Measurements from ENCODE around the gene SPACA6.

The SPACA6 gene

DNA sequence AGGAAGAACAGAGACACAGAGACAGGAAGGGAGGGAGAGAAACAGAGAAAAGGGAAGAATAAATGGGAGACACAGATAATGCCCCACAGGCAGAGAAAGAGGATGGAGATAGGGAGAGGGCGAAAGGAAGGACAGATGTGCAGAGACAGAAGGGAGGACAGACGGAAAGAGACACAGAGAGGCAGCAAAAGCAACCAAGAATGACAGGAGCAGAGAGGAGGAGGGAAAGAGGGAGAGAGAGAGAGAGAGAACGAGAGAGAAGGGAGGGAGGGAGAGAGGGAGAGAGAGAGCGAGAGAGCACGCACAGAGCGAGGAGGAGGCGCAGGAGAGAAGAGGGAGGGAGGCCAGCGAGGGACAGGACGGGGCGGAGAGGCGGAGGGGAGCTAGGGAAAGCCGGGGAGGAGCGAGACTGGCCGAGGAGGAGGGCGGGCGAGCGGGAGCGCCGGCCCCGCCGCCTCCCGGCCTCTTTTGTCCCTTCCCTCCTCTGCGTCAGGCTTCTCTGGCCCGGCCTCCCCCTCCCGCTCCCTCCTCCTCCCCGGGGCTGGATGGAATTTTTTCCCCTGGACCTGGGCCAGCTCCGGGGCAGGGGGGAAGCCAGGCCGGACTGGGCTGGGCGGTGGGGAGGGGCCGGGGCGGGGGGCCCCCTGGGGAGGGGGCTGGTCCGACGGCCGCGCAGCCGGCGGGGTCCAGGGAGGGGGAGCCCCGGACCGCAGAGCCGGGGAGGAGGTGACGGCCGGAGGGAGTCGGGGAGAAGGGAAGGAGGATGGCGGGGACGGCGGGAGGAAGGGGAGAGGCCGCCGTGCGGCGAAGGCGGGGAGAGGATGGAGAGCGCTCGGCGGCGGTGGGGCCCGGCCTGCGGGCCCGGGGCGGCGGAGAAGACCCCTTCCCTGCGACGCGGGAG, 4.2 kb upstream of the SPACA6 start:
- DNase-seq (ENCODE audit: extremely low read depth in 1 of 2, low read depth in 1 of 2), result no peak

DNA sequence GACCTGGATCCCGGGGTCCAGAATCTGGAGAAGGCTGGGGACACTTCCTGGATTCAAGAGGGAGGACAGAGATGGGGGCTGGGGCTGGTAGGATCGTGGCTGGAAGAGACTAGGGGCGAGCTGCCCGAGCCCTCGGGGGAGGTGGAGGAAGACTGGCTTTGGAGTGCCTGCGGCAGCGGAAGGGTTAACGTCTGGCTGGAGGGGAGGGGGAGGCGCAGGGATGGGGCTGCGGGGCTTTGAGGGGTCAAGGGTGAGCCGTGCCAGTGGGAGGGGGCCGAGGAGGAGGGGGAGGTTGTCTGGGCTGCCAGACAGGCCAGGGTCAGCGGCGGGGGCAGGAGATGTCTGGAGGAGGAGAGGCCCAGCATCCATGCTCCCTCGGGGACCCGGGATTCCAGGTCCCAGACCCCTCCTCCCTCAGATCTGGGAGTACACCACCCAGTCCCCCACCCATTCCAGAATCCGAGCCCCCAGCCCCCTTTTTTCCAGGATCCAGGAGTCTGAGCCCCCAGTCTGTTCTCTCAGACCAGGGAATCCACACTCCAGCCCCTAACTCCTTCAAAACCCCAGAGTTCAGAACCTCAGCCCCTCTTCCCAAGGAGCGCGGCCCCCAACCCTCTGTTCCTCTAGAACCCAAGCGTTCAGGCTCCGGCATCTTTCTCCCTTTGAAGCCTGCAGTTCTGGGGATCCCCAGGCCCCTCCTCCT, 3.2 kb upstream of the SPACA6 start:
- no peak for DNase-seq (ENCODE audit: extremely low read depth in 1 of 2, low read depth in 1 of 2)

DNA sequence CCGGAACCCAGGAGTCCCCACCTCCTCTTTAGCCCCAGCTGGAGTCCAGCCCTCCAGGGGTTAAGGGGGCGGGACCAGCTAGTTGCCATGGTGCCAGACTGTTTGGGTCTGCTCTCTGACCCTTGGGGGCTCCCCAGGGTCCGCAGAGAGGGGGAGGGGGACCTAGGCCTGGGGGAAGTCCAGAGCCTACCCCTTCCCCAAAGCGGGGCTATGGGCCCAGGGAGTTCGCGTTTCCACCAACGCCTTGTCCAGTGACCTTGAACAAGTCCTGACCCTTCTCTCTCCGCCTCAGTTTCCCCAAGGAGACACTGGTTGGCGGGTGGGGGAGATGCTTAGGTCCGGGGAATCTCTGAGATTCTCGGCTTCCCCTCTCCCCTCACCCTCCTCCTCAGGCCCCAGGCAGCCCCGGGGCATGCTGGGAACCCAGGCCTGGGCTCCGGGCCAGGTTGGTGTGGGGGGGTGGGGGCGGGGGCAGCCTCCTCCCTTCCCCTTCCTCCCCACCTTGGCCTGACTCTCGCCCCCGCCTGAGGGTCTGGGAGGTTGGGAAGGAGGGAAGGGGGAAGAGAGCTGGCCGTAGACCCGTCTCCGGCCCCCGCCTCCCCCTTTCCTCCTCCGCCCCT, 2.6 kb upstream of the SPACA6 start:
- DNase-seq (ENCODE audit: extremely low read depth in 1 of 2, low read depth in 1 of 2), result peak in 1 of 2 donors; percentile 58

DNA sequence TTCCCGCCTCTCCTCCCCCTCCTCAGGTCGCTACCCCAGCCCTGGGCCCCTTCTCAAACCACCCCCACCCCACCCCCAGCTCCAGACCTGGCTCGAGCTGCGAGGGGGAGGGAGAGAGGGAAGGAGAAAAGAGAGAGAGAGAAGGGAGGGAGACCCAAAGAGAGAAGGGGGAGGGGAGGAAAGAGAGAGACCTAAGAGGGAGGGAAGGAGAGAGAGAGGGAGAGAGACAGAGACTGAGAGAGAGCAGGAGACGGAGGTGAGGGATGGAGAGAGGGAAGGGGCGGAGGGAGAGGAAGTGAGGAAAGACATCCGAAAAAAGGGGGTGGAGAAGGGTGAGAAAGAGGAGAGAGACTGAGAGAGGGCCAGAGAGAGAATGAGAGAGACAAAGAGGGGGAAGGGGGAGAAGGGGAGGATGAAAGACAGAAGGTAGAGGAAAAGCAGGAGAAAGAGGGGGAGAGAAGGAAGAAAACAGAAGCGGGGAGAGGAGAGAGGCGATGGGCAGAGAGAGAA, 2.0 kb upstream of the SPACA6 start:
- no peak for DNase-seq (ENCODE audit: extremely low read depth in 1 of 2, low read depth in 1 of 2)

DNA sequence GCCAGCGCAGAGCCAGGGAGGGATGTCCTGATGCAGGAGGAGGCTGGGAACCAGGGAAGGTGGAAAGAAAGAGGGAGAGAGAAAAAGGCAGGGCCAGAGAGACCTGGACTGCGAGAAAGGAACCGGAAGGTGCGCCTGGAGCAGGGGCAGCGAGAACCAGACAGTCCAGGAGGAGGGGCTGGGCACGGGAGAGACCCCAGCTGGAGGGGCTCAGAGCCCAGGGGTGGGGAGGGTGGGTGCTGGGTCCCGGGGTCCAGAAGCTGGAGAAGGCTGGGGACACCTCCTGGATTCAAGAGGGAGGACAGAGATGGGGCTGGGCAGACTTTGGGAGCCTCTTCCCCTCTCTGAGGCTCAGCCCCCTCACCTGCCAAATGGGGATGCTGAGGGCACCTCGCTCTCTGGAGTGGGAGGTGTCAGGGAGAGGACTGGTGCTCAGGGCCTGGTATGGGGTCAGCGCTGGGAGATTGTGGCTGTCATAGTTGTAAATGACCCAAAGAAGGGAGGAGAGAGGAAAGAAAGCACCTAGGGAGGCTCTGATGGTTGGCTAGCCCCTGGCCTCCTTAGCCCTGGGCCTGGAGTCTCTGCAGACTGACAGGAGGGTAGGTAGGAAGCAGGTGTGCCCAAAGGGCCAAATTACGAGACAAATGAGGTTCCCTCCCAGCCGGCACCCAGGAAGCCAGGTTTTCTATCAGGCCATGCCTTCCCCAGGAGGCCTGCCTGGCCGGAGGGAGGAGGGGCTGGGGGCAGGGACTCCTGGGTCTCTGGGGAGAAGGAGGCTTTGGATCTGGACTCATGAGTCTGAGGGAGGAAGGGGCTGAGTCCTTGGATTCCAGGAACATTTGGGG, 1.3 kb upstream of the SPACA6 start:
- DNase-seq (ENCODE audit: extremely low read depth in 1 of 2, low read depth in 1 of 2), result no peak

DNA sequence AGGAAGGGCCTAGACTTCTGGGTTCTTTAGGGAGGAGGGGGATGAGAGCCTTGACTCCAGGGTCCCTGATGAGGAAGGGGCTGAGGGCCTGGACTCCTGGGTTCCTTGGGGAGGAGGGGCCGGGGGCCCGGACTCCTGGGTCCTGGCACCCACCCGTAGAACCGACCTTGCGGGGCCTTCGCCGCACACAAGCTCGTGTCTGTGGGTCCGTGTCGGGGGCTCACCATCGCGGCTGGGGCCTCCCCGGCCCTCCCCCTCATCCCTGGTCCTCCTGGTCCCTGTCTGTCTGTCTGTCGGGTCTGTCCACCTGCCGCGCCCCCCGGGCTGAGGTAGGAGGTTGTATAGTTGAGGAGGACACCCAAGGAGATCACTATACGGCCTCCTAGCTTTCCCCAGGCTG, 662 bp upstream of the SPACA6 start:
- no peak for DNase-seq (ENCODE audit: extremely low read depth in 1 of 2, low read depth in 1 of 2)

DNA sequence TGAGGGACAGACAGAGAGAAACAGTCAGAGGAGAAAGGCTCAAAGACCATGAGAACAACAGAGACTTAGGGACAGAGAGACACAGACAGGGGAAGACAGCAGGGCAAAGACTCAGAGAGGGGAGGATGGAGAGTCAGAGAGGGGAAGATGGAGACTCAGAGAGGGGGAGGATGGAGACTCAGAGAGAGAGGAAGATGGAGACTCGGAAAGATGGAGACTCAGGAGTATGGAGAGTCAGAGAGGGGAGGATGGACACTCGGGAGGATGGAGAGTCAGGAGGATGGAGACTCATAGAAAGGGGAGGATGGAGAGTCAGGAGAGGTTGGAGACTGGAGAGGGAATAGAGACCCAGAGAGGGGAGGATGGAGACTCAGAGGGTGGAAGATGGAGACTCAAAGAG, 689 bp downstream of the SPACA6 start:
- DNase-seq (ENCODE audit: extremely low read depth in 1 of 2, low read depth in 1 of 2), result no peak

DNA sequence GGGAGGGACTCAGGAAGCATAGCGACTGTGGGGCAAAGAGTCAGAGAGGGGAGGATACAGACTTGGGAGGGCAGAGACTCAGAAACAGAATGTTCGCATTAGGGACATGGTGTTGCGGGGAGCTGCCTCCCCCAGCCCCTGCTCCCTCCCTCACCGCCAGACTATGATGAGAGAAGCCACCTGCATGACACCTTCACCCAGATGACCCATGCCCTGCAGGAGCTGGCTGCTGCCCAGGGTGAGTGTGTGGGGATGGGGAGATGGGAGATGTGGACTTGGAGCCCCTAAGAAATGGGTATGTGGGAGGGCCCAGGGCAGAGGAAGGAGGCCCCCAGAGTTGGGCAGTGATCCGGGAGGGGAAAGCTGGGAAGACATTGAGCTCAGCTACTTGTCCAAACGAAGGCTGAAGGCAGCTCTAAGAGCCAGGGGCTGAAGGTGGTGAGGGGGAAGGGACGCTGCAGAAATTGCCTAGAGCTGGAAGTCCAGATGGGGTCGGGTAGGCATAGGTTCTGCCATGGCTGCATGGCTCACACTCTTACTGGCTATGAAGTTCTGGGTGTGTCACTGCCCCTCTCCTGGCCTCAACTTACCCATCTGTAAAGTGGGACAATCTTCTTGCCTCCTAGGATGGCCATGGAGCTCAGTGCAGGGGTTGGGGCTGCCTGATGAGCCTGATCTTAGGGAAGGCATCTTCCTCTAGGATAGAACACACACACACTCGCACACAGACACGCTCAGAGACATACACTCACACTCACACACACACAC, 1.4 kb downstream of the SPACA6 start:
- DNase-seq (ENCODE audit: extremely low read depth in 1 of 2, low read depth in 1 of 2), result no peak

DNA sequence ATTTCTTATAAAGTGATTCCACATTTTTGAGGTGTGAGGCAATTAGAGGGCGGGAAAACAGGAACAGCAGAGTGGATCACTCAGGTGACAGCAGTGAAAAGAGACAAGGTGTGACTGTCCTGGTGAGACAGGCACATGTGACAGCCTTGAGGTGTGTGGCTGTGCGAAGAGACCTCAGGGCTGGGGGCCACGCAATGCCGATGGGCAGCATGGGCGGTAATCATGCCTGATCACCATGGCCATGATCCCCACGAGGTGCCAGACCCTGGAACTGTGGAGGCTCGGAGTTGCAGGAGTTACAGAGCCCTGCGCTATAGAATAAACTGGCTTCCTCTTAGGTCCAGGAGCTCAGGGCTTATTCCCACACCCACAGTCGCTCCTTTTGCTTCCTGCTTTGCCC, 2.0 kb downstream of the SPACA6 start:
- no peak for DNase-seq (ENCODE audit: extremely low read depth in 1 of 2, low read depth in 1 of 2)

DNA sequence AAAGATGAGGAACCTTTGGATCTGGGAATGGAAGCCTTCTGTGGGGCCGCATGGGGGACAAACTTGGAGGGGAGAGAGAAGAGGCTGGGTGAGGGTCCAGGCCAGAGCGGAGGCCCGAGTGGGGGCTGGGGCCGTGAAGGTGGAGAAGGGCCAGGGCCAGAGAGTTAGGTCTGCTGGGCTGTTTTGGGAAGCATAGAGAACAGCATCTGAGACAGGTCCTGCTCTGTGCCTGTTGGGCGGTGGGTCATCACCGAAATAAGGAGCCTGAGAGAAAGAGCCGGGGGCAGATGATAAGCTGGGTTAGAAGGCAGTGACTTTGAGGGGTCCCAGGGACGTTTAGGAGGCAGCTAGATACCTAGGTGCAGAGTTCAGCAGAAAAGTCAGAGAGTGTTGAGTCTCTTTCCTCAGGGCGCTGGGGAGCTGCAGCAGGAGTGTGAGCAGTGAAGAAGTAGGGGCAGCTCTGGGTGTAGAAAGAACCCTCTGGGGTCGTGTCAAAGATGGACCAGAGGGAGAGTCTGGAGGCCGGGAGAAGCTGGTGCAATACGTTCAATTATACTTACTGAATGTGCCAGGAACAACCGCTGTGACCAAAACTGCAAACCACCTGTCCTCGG, 2.7 kb downstream of the SPACA6 start:
- DNase-seq (ENCODE audit: extremely low read depth in 1 of 2, low read depth in 1 of 2), result no peak

DNA sequence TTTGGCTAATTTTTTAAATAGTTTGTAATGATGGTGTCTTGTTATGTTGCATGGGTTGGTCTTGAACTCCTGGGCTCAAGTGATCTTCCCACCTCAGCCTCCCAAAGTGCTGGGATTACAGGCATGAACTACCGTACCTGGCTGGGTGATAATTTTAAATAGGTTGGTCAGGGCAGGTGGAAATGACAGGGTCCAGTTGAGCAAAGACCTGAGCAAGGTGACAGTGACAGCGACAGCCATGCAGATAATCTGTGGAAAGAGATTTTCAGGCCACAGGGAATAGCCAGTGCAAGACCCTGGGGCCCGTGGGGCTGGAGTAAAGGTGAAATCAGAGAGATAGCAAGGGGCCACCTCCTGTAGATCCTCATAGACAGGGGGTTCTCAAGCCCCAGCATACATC, 3.5 kb downstream of the SPACA6 start:
- DNase-seq (ENCODE audit: extremely low read depth in 1 of 2, low read depth in 1 of 2), result no peak

DNA sequence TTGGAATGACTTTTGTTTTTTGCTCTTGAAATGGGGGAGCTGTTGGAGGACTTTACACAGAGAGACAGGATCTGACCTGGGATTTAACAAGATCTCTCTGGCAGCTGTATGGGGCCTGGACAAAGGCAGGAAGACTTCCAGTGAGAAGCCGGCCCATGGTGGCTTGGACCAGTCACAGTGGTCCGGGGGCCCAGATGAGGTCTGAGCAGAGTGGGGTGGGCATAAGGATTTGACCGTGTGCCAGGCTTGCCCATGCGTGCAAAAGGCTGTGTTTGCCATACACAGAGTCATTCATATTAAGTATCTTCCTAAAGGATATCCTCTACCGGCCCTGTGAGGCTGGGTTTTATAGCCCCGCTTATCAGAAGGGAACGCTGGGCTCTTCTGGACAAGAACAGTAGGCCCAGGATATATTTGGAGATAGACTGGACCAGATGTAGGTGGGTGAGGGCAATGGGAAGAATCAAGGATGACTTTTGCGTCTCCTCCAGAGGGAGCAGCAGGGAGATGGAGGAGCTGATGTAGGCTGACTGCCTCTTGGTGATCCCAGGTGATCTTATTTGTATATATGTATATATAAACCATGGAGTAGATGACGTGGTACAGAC, 4.1 kb downstream of the SPACA6 start:
- no peak for DNase-seq (ENCODE audit: extremely low read depth in 1 of 2, low read depth in 1 of 2)

DNA sequence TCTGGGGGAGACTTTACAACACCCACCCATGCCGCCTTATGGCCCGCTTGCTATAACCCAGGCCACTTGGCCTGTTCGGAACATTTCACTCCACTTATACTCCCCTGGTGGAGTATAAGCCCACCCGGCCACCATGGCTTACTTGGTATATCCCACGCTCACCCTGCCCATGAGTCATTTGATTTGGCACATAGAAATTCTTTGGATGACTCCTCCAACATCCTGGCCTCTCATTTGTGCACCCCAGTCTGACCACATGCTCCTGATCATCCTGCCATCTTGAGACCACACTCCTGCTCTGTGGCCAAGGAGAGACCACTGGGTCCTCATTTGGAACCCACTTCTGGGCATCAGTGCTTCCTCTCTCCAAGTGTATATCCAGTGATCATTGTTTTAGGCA, 5.2 kb downstream of the SPACA6 start:
- DNase-seq (ENCODE audit: extremely low read depth in 1 of 2, low read depth in 1 of 2), result no peak

DNA sequence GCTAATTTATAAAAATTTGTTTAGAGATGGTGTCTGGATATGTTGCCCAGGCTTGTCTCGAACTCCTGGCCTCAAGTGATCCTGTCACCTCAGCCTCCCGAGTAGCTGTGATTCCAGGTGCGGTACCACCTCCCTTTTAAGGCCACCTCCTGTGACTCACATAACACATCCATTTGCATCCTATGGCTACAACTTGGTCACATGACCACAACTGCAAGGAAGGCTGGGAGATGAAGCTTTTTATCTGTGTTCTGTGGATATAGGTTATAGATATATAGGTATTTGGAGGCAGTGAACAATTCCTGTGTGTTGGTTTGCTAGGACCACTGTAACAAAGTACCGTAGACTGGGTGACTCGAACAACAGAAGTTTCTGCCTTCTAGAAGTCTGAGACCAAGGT, 6.0 kb downstream of the SPACA6 start:
- no peak for DNase-seq (ENCODE audit: extremely low read depth in 1 of 2, low read depth in 1 of 2)

DNA sequence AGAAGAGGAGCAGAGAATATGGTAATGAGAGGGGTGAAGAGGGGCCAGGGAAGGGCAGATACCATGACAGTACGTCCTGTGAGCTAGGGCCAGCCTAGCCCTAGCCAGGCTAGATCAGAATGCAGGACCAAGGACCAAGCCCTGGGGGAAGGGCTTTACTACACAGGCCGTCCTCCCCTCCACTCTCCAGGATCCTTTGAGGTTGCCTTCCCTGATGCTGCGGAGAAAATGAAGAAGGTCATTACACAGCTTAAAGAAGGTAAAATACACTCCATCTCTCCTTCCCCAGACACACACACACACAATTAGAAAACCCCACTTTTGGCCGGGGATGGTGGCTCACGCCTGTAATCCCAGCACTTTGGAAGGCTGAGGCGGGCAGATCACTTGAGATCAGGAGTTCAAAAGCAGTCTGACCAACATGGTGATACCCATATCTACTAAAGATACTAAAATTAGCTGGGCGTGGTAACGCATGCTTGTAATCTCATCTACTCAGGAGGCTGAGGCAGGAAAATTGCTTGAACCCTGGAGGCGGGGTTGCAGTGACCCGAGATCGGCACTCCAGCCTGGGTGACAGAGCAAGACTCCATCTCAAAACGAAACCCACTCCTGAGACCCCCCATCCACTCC, 8.5 kb downstream of the SPACA6 start:
- no peak for DNase-seq (ENCODE audit: extremely low read depth in 1 of 2, low read depth in 1 of 2)

DNA sequence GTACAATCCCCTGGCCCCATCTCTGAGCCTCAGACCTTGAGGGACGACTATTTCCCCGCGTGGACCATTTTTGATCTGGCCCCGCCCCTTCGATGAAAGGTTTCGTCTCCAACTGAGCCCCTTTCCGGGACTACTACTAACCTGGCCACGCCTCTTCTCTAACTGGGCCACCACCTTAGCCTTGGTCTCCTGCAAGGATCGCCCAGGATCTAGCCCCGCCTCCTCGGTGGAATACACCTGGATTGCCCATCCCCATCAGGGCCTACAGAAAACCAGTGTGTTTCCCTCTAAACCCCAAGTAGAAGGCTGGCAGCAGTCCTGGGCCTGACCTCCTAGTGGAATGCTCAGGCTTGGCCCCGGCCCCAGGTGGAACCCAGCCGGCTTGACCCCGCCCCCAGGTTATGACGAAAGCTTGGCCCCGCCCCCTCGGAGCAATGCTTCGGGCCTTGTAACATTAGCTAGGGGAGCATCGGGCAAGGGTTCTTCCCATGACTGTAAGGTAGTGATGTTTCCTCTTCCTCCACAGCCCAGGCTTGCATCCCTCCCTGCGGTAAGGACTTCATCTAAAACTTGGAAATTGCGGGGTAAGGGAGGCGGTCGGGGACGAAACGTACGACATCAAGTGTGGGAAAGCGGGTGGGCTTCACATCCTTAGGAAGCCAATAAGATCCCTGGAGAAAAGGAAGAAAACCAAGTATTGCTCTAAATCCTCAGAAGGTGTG, 9.1 kb downstream of the SPACA6 start:
- peak in 1 of 2 donors; percentile 27 for DNase-seq (ENCODE audit: extremely low read depth in 1 of 2, low read depth in 1 of 2)

DNA sequence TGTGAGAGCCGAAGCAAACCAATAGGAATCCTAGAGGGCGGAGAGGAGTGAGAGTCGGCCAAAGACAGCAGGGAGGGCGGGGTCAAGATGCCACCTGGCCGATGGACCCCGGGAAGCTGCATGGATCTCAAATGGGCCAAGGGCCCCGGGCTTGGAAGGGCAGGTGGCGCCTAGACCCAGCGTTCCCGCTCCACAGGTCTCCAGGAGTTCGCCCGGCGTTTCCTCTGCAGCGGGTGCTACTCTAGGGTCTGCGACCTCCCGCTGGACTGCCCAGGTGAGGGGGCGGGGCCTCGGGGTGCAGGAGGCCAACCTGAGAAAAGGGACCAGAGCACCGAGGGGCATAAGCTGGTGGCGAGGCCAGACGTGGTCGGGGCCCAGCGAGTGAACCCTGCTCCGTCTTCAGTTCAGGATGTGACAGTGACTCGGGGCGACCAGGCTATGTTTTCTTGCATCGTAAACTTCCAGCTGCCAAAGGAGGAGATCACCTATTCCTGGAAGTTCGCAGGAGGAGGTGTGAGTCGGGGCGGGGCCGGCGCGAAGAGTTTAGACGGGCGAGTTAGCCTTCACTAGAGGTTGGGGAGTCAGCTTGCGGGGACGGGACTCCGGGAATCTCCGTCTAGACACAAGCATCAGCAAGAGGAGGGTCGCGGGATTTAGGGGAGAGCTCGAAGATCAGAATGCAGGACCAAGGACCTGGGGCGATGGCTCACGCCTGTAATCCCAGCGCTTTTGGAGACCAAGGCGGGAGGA, 9.9 kb downstream of the SPACA6 start:
- no peak for DNase-seq (ENCODE audit: extremely low read depth in 1 of 2, low read depth in 1 of 2)
